HTERT RPE-1 (cell line): ENCODE measurements around the gene SLC26A2.

Experiments used
- in situ Hi-C: fragments of 300-500 bp; cut with MboI; formaldehyde crosslinking; loops from 4 replicates; pipeline ENCODE4 v1.14.3; 2020; ENCODE audit warnings: low sequenced_read_pairs

Gene SLC26A2

GRCh38 chr5:150033334-150033733, 72.8 kb downstream of the SLC26A2 start:
- in situ Hi-C loops: no loop called here

DNA sequence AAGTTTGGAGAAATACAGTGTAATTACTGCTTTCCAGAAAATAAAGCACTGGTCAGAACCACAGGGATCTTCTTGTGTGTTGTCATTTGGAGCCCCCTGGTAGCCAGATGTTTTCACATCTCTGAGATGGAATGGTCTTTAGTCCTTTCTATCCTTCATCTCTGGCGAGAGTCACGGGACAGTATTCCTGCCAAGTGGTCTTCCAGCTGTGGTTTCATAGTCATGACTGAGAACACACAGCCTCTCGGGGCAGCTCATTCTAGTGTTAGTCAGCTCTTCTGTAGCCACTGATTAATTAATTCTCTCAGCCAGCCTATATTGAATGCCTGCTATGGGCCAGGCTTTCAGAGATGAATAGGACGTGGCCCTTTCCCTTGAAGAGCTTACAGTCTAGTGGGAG, 74.1 kb downstream of the SLC26A2 start:
- in situ Hi-C loops: no loop called here

- in situ Hi-C loops: no loop called here
Observed at GRCh38 chr5:150035139-150035895, 74.8 kb downstream of the SLC26A2 start.

DNA sequence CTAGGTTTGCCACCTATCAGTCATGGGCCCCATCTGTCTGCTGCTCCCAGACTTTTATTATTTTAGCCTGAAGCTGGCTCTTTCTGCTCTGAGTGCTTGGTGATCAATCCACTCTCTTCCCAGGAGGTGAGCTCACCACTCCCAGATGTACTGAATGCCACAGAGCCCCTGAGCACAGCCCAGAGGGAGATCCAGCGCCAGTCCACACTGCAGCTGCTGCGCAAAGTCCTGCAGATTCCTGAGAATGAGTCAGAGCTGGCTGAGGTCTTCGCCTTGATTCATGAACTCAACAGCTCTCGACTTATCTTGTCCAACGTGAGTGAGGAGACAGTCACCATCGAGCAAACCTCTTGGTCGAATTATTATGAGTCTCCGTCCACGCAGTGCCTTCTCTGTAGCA, 76.0 kb downstream of the SLC26A2 start:
- in situ Hi-C loops: no loop called here
